ENCODE measurements around the gene RNF39.
"Not testable (repeated sequence)": the region's sequence is repeated elsewhere in the genome, so short reads cannot be mapped to it uniquely, and the experiment has no call there.

RNF39 gene

GRCh38 chr6:30075094-30075789 is at the start of gene RNF39:
Gene RNF39 (minus strand): TSS chr6:30075769. CDS start chr6:30075585, 184 bp downstream.
- no peak for DNase-seq

- DNase-seq: no peak
These were observed 46.9 kb upstream of the RNF39 start for GRCh38 chr6:30122515-30122914.

GRCh38 chr6:30121446-30122366 is 46.1 kb upstream of the RNF39 start:
- no peak for DNase-seq

- DNase-seq: not testable (repeated sequence)
These were observed 43.1 kb upstream of the RNF39 start for GRCh38 chr6:30118691-30119090.

- DNase-seq: no peak
These were observed 41.2 kb upstream of the RNF39 start for GRCh38 chr6:30116724-30117123.

- no peak for DNase-seq
These were observed 38.3 kb upstream of the RNF39 start for GRCh38 chr6:30113841-30114240.

GRCh38 chr6:30113003-30113759 is 37.6 kb upstream of the RNF39 start, which contains the start of gene TRIM31:
Gene TRIM31 (minus strand): TSS chr6:30113090. CDS start chr6:30112805, 285 bp downstream.
- DNase-seq: no peak

- DNase-seq: no peak
These were observed 36.9 kb upstream of the RNF39 start for GRCh38 chr6:30112402-30112994.

- no peak for DNase-seq
These were observed 35.8 kb upstream of the RNF39 start for GRCh38 chr6:30111266-30111856.

- no peak for DNase-seq
These were observed 29.1 kb upstream of the RNF39 start for GRCh38 chr6:30104661-30105060.

GRCh38 chr6:30103872-30104179 is 28.3 kb upstream of the RNF39 start:
- no peak for DNase-seq

- DNase-seq: peak; percentile 82
These were observed 27.7 kb upstream of the RNF39 start for GRCh38 chr6:30102970-30103871.

GRCh38 chr6:30102414-30102969 is 26.9 kb upstream of the RNF39 start:
- no peak for DNase-seq

- peak; percentile 64 for DNase-seq
These were observed 26.2 kb upstream of the RNF39 start for GRCh38 chr6:30101444-30102413.

GRCh38 chr6:30100585-30101443 is 25.2 kb upstream of the RNF39 start:
- DNase-seq: peak; percentile 21

- DNase-seq: no peak
These were observed 24.6 kb upstream of the RNF39 start for GRCh38 chr6:30100154-30100553.

GRCh38 chr6:30097902-30098768 is 22.6 kb upstream of the RNF39 start:
- DNase-seq: no peak

GRCh38 chr6:30096829-30097228 is 21.3 kb upstream of the RNF39 start:
- DNase-seq: no peak
